H1 (cell line): ENCODE results near the gene OR11A1. TPM values are rescaled to one million over a fixed set of nuclear protein-coding genes. Genes with fewer than 3 reads are reported as not detected.

Experiments used
- CTCF ChIA-PET: fragments of 300-600 bp; sonication (Branson Sonifier 250); formaldehyde crosslinking; loops from one replicate; lab custom pipeline; 2021; ENCODE audit not compliant: partially characterized antibody; lab: Charles Lee
- POLR2A ChIA-PET: fragments of 300-600 bp; sonication (Branson Sonifier 250); formaldehyde crosslinking; loops from one replicate; lab custom pipeline; 2021; ENCODE audit warnings: inconsistent platforms; ENCODE audit not compliant: partially characterized antibody; lab: Charles Lee
- DNase-seq, 2 experiments: peaks; one replicate each; pipeline versions ENCODE4 v3.0.0 to v3.0.0-alpha.2; 2010 to 2022; ENCODE audit warnings: low spot score in 2 of 2, low read depth in 1 of 2, mixed read lengths in 1 of 2
- FAIRE-seq: peaks from 2 replicates; lab custom pipeline; 2011; peaks lifted over from hg19 to GRCh38; lab: Jason Lieb, UNC
- H2AFZ ChIP-seq: 2 replicates; pipeline ENCODE4 v1.8.1; 2012; ENCODE audit warnings: low read length, inconsistent platforms
- H2AK5ac ChIP-seq: 2 replicates; pipeline ENCODE4 v1.6.1; 2013; ENCODE audit warnings: low read depth, low read length
- H2BK120ac ChIP-seq: replicated peaks from 2 replicates; pipeline ENCODE3; 2013; ENCODE audit warnings: low read depth, low read length, inconsistent platforms
- H2BK12ac ChIP-seq: 2 replicates; pipeline ENCODE4 v1.6.1; 2013; ENCODE audit warnings: low read depth, low read length
- H2BK15ac ChIP-seq: 2 replicates; pipeline ENCODE4 v1.6.1; 2013; ENCODE audit warnings: low read length
- H2BK20ac ChIP-seq: 2 replicates; pipeline ENCODE4 v1.6.1; 2013; ENCODE audit warnings: low read length
- H2BK5ac ChIP-seq: 2 replicates; pipeline ENCODE4 v1.6.1; 2013; ENCODE audit warnings: low read depth, low read length
- H3K14ac ChIP-seq: 2 replicates; pipeline ENCODE4 v1.6.1; 2013; ENCODE audit warnings: inconsistent platforms; ENCODE audit not compliant: insufficient read length
- H3K18ac ChIP-seq: 2 replicates; pipeline ENCODE4 v1.6.1; 2013; ENCODE audit warnings: low read length; ENCODE audit errors: extremely low read depth
- H3K23ac ChIP-seq: 2 replicates; pipeline ENCODE4 v1.6.1; 2013; ENCODE audit warnings: inconsistent platforms; ENCODE audit not compliant: insufficient read length
- H3K23me2 ChIP-seq: 2 replicates; pipeline ENCODE4 v1.6.1; 2013; ENCODE audit warnings: low read depth, low read length
- H3K27ac ChIP-seq: 2 replicates; pipeline ENCODE4 v1.6.1; 2011; ENCODE audit warnings: low read depth, low read length, inconsistent platforms
- H3K27me3 ChIP-seq, 4 experiments: replicated peaks in 1 of 4; 1 replicate in 1 of 4; 2 replicates in 3 of 4; pipeline versions ENCODE4 v1.6.1 to v1.8.1; 2011 to 2013; ENCODE audit warnings: low read length in 3 of 4, mild to moderate bottlenecking in 3 of 4, inconsistent platforms in 2 of 4, mixed read lengths in 2 of 4, moderate library complexity in 1 of 4; ENCODE audit not compliant: control insufficient read depth in 3 of 4, insufficient read depth in 3 of 4; ENCODE audit errors: extremely low read depth in 1 of 4
- H3K36me3 ChIP-seq, 4 experiments: 2 replicates each; pipeline versions ENCODE4 v1.6.1 to v1.8.1; 2011 to 2013; ENCODE audit warnings: mild to moderate bottlenecking in 4 of 4, low read length in 3 of 4, moderate library complexity in 2 of 4, control low read depth in 1 of 4, inconsistent platforms in 1 of 4; ENCODE audit not compliant: insufficient read depth in 4 of 4, control insufficient read depth in 2 of 4
- H3K4ac ChIP-seq: replicated peaks from 2 replicates; pipeline ENCODE3; 2013; ENCODE audit warnings: low read length, low read depth, mixed read lengths, inconsistent platforms; ENCODE audit not compliant: insufficient read length
- H3K4me1 ChIP-seq, 4 experiments: replicated peaks in 1 of 4; 1 replicate in 1 of 4; 2 replicates in 3 of 4; pipeline versions ENCODE4 v1.6.1 to v1.8.1; 2011 to 2013; ENCODE audit warnings: low read length in 3 of 4, inconsistent platforms in 2 of 4, mixed read lengths in 1 of 4; ENCODE audit not compliant: insufficient read depth in 4 of 4, control insufficient read depth in 3 of 4
- H3K4me2 ChIP-seq, 2 experiments: 2 replicates each; pipeline versions ENCODE4 v1.6.1 to v1.8.1; 2011 to 2013; ENCODE audit warnings: low read depth in 2 of 2, low read length in 2 of 2, control low read depth in 1 of 2, inconsistent platforms in 1 of 2, mild to moderate bottlenecking in 1 of 2; ENCODE audit not compliant: insufficient read depth in 1 of 2
- H3K4me3 ChIP-seq, 4 experiments: fragments of 200-600, 300-600 bp in 1 of 4; sonication (generic), shearing (Covaris generic), sonication (Bioruptor Twin) in 1 of 4; 2 replicates each; pipeline versions ENCODE4 v1.5.1 to v1.8.1; 2011 to 2016; ENCODE audit warnings: low read length in 4 of 4, low read depth in 3 of 4, control low read depth in 2 of 4, inconsistent platforms in 2 of 4, mild to moderate bottlenecking in 2 of 4, mixed read lengths in 1 of 4, moderate library complexity in 1 of 4; ENCODE audit not compliant: insufficient read depth in 2 of 4; ENCODE audit errors: extremely low read depth in 1 of 4
- H3K56ac ChIP-seq: replicated peaks from 2 replicates; pipeline ENCODE3; 2013; ENCODE audit warnings: low read depth, mild to moderate bottlenecking, mixed read lengths, low read length, inconsistent platforms; ENCODE audit not compliant: insufficient read length
- H3K79me1 ChIP-seq: 2 replicates; pipeline ENCODE4 v1.6.1; 2013; ENCODE audit warnings: low read depth, low read length, control low read depth
- H3K79me2 ChIP-seq, 2 experiments: 2 replicates each; pipeline versions ENCODE4 v1.6.1 to v1.8.1; 2012 to 2013; ENCODE audit warnings: low read length in 2 of 2, mild to moderate bottlenecking in 2 of 2, inconsistent platforms in 1 of 2; ENCODE audit not compliant: insufficient read depth in 2 of 2, control insufficient read depth in 1 of 2
- H3K9ac ChIP-seq, 4 experiments: replicated peaks in 1 of 4; 1 replicate in 1 of 4; 2 replicates in 3 of 4; pipeline versions ENCODE4 v1.6.1 to v1.8.1; 2011 to 2013; ENCODE audit warnings: low read depth in 3 of 4, low read length in 3 of 4, control low read depth in 2 of 4, mild to moderate bottlenecking in 2 of 4, moderate library complexity in 2 of 4, inconsistent platforms in 1 of 4; ENCODE audit errors: extremely low read depth in 1 of 4
- H3K9me3 ChIP-seq, 2 experiments: 2 replicates each; pipeline versions ENCODE4 v1.6.1 to v1.8.1; 2012 to 2013; ENCODE audit warnings: mild to moderate bottlenecking in 2 of 2, moderate library complexity in 2 of 2, control low read depth in 1 of 2, inconsistent platforms in 1 of 2, low read depth in 1 of 2, low read length in 1 of 2, mixed read lengths in 1 of 2; ENCODE audit not compliant: insufficient read depth in 2 of 2
- H4K20me1 ChIP-seq, 2 experiments: replicated peaks in 1 of 2; 2 replicates each; pipeline versions ENCODE3 to v1.8.1; 2011 to 2013; ENCODE audit warnings: inconsistent platforms in 2 of 2, low read length in 2 of 2, mild to moderate bottlenecking in 1 of 2; ENCODE audit not compliant: insufficient read depth in 2 of 2, control insufficient read depth in 1 of 2
- H4K5ac ChIP-seq: 2 replicates; pipeline ENCODE4 v1.6.1; 2013; ENCODE audit warnings: low read length, low read depth, mixed read lengths, inconsistent platforms; ENCODE audit not compliant: insufficient read length
- H4K8ac ChIP-seq: 2 replicates; pipeline ENCODE4 v1.8.0; 2013; ENCODE audit warnings: mild to moderate bottlenecking, moderate library complexity, low read length, inconsistent platforms; ENCODE audit not compliant: insufficient read depth; ENCODE audit errors: extremely low read depth
- H4K91ac ChIP-seq: replicated peaks from 2 replicates; pipeline ENCODE3; 2013; ENCODE audit warnings: low read length, mixed read lengths, inconsistent platforms; ENCODE audit not compliant: insufficient read length
- ASH2L ChIP-seq: fragments of 200-600, 300-600 bp; sonication (generic); IDR thresholded peaks from one replicate; pipeline ENCODE4 v1.7.1; 2017; ENCODE audit warnings: low read length
- BACH1 ChIP-seq: IDR thresholded peaks from 2 replicates; pipeline ENCODE4 v1.6.1; 2012; ENCODE audit warnings: low read length, improper control_type of control experiment
- BCL11A ChIP-seq, 2 experiments: IDR thresholded peaks; one replicate each; pipeline ENCODE4 v1.6.1; 2011; ENCODE audit warnings: low read depth in 2 of 2, low read length in 2 of 2, mild to moderate bottlenecking in 2 of 2
- CBX5 ChIP-seq: fragments of 300-800, 300-1000 bp; sonication (generic); IDR thresholded peaks from 2 replicates; pipeline ENCODE4 v1.7.1; 2016; ENCODE audit warnings: antibody characterized with exemption, low read length, low read depth
- EGR1 ChIP-seq: IDR thresholded peaks from 2 replicates; pipeline ENCODE4 v1.6.1; 2011; ENCODE audit warnings: low read depth, low read length, borderline replicate concordance
- JUN ChIP-seq: IDR thresholded peaks from 2 replicates; pipeline ENCODE4 v1.6.1; 2011; ENCODE audit warnings: low read depth, mild to moderate bottlenecking, improper control_type of control experiment, low read length
- JUND ChIP-seq: IDR thresholded peaks from 2 replicates; pipeline ENCODE4 v1.6.1; 2011; ENCODE audit warnings: mild to moderate bottlenecking, improper control_type of control experiment, low read length
- NRF1 ChIP-seq: IDR thresholded peaks from 2 replicates; pipeline ENCODE4 v1.6.1; 2011; ENCODE audit warnings: mild to moderate bottlenecking, low read depth, low read length, improper control_type of control experiment
- POLR2AphosphoS5 ChIP-seq: IDR thresholded peaks from 2 replicates; pipeline ENCODE4 v1.6.1; 2011; ENCODE audit warnings: low read depth, low read length
- RBBP5 ChIP-seq: IDR thresholded peaks from 2 replicates; pipeline ENCODE4 v1.7.1; 2012; ENCODE audit warnings: low read depth, mild to moderate bottlenecking, inconsistent platforms, low read length, moderate library complexity, borderline replicate concordance
- SIN3A ChIP-seq, 2 experiments: IDR thresholded peaks in 1 of 2; conservative IDR thresholded peaks in 1 of 2; 2 replicates each; pipeline ENCODE4 v1.6.1; 2011 to 2012; ENCODE audit warnings: low read length in 2 of 2, improper control_type of control experiment in 1 of 2, low read depth in 1 of 2, mild to moderate bottlenecking in 1 of 2
- YY1 ChIP-seq: IDR thresholded peaks from 2 replicates; pipeline ENCODE4 v1.6.1; 2011; ENCODE audit warnings: low read depth, mild to moderate bottlenecking, low read length
- WGBS, 2 experiments: shearing (Covaris generic) in 1 of 2; methylation state at CpG; one replicate each; pipeline versions ENCODE4 v1.1.6 to v1.1.7; 2013 to 2015; ENCODE audit warnings: low lambda C conversion rate in 2 of 2, mixed read lengths in 2 of 2, inconsistent platforms in 1 of 2, low coverage in 1 of 2, missing lambda C conversion rate in 1 of 2; ENCODE audit not compliant: insufficient replicate concordance in 2 of 2, insufficient coverage in 1 of 2, insufficient read length in 1 of 2; ENCODE audit errors: extremely low coverage in 1 of 2, missing lambda C conversion rate in 1 of 2; 5-methylcytosine and 5-hydroxymethylcytosine counted together
- polyA plus RNA-seq, 7 experiments: library from polyadenylated mRNA; depleted of rRNA in 3 of 7; stranded (reverse) in 5 of 7; unstranded in 2 of 7; fragments of >200 nt in 5 of 7; fragments of 200-250 nt in 2 of 7; gene quantifications; 1 replicate in 5 of 7; 2 replicates in 1 of 7; 4 replicates in 1 of 7; pipeline versions ENCODE4 v1.2.1 to v1.2.3, GENCODE V29; 2011 to 2013; ENCODE audit warnings: missing spikeins in 2 of 7, mixed read lengths in 2 of 7
- total RNA-seq: library from RNA; stranded (reverse); fragmentation: NEBNext Ultra II Directional; extraction: Animal tissue kit (Norgen Biotek cat#: 25700); gene quantifications from 2 replicates; pipeline ENCODE4 v1.2.1, GENCODE V29; 2021
- TF ChIP-seq, protein P1 (sequence below): IDR thresholded peaks from 2 replicates; pipeline ENCODE4 v1.6.1; 2011; ENCODE audit warnings: low read depth, mild to moderate bottlenecking, low read length; ENCODE audit not compliant: insufficient read depth
- TF ChIP-seq, protein P2 (sequence below): IDR thresholded peaks from 2 replicates; pipeline ENCODE4 v1.6.1; 2011; ENCODE audit warnings: low read length, improper control_type of control experiment

OR11A1 gene
- total and polyA plus RNA-seq, 2 of the 8 experiments (the other 6 are each of a cell fraction or from before 2014, with no cell fraction given): not detected

DNA sequence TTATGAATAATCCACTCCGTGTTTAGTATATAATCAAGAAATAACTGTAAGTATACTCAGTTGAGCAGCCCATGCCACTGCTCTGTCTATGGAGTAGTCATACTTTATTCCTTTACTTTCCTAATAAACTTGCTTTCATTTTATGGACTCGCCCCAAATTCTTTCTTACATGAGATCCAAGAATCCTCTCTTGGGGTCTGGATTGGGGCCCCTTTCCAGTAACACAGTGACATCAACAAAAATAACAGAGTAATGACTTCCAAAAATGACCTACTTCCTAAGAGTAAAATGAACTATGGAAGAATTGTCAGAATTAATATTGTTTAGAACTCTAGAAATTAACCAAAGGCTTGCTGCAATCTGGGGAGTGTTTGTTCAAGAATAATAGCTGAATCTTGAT, 8.9 kb upstream of the OR11A1 start:
- Histone ChIP-seq H2AK5ac (no peak overlapping the region), H3K79me1 (no peaks in the 10 kb centered on the region), H3K79me2 (no peaks in the 10 kb centered on the region), H4K91ac (no peak overlapping the region), H2BK12ac (no peak overlapping the region), H3K9ac (no peak overlapping the region), H3K4ac (no peak overlapping the region), H3K23ac (no peak overlapping the region), H4K20me1 (no peaks in the 10 kb centered on the region), H2BK120ac (no peak overlapping the region), H3K14ac (no peak overlapping the region), H2BK5ac (no peak overlapping the region), H3K18ac (no peak overlapping the region), H3K36me3 (no peaks in the 10 kb centered on the region), H3K4me1 (no peaks in the 10 kb centered on the region; a peak in 1 of 7 replicates), H3K4me2 (no peak overlapping the region), H3K56ac (no peak overlapping the region), H3K23me2 (no peaks in the 10 kb centered on the region), H3K9me3 (no peaks in the 10 kb centered on the region), H3K27me3 (no peaks in the 10 kb centered on the region), H2BK20ac (no peak overlapping the region), H4K5ac (no peak overlapping the region), H2BK15ac (no peak overlapping the region), H3K27ac (no peak overlapping the region), H2AFZ (no peak overlapping the region), H3K4me3 (no peak overlapping the region), H4K8ac (no peak overlapping the region)
- FAIRE-seq (no peak), DNase-seq (no peak)
- ChIA-PET POLR2A (no interaction called here), CTCF (interaction anchor here (1.1 kb wide), 1 partner anchor 123 kb away, joined by 3 read pairs; no protein-coding TSS in a partner anchor)
- WGBS, 2 experiments: 96% methylated on average over 2 of the region's 2 CpGs; no CpG with 5 or more reads in 1 of the 2 experiments
- TF ChIP-seq NRF1: no peak
- no peak for TF ChIP-seq YY1
- TF ChIP-seq, protein P1, sequence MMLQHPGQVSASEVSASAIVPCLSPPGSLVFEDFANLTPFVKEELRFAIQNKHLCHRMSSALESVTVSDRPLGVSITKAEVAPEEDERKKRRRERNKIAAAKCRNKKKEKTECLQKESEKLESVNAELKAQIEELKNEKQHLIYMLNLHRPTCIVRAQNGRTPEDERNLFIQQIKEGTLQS: no peak
- no peak for TF ChIP-seq SIN3A (conservative IDR thresholded peaks at IDR 0.05 in 1 of 2, IDR thresholded peaks at IDR 0.05 in 1 of 2; ENCODE audit: low read depth in 1 of 2, low read length in 2 of 2)
- no peak for TF ChIP-seq BACH1
- TF ChIP-seq, protein P2, sequence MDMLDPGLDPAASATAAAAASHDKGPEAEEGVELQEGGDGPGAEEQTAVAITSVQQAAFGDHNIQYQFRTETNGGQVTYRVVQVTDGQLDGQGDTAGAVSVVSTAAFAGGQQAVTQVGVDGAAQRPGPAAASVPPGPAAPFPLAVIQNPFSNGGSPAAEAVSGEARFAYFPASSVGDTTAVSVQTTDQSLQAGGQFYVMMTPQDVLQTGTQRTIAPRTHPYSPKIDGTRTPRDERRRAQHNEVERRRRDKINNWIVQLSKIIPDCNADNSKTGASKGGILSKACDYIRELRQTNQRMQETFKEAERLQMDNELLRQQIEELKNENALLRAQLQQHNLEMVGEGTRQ: no peak
- no peak for TF ChIP-seq RBBP5
- no peak for TF ChIP-seq EGR1
- no peak for TF ChIP-seq JUND
- no peak for TF ChIP-seq ASH2L
- no peak for TF ChIP-seq BCL11A (IDR thresholded peaks at IDR 0.05; ENCODE audit: low read depth in 2 of 2, low read length in 2 of 2)
- TF ChIP-seq POLR2AphosphoS5: no peak
- TF ChIP-seq CBX5: no peak
- TF ChIP-seq JUN: no peak
